H1 (cell line): Measurements from ENCODE around the gene AAR2.

Experiments used
- EP300 ChIP-seq, 2 experiments: IDR thresholded peaks; 1 replicate in 1 of 2; 2 replicates in 1 of 2; pipeline ENCODE4 v1.6.1; 2011 to 2012; ENCODE audit warnings: low read depth in 2 of 2, low read length in 2 of 2, mild to moderate bottlenecking in 2 of 2, borderline replicate concordance in 1 of 2, inconsistent platforms in 1 of 2, moderate library complexity in 1 of 2
- POLR2A ChIP-seq, 2 experiments: IDR thresholded peaks; 1 replicate in 1 of 2; 2 replicates in 1 of 2; pipeline ENCODE4 v1.6.1; 2011; ENCODE audit warnings: low read depth in 2 of 2, low read length in 2 of 2, mild to moderate bottlenecking in 2 of 2; ENCODE audit errors: control extremely low read depth in 1 of 2
- RAD21 ChIP-seq, 2 experiments: IDR thresholded peaks in 1 of 2; conservative IDR thresholded peaks in 1 of 2; 2 replicates each; pipeline ENCODE4 v1.6.1; 2011; ENCODE audit warnings: low read depth in 2 of 2, low read length in 2 of 2, improper control_type of control experiment in 1 of 2, inconsistent platforms in 1 of 2, mild to moderate bottlenecking in 1 of 2, moderate library complexity in 1 of 2
- SP1 ChIP-seq: IDR thresholded peaks from 2 replicates; pipeline ENCODE4 v1.6.1; 2011; ENCODE audit warnings: low read depth, low read length
- SP2 ChIP-seq: IDR thresholded peaks from 2 replicates; pipeline ENCODE4 v1.6.1; 2012; ENCODE audit warnings: mild to moderate bottlenecking, low read length, inconsistent platforms
- TF ChIP-seq, protein P1 (sequence below), 3 experiments: IDR thresholded peaks; 1 replicate in 2 of 3; 2 replicates in 1 of 3; pipeline versions ENCODE4 v1.5.1 to v1.6.1; 2011; ENCODE audit warnings: low read length in 3 of 3, mild to moderate bottlenecking in 3 of 3, inconsistent platforms in 2 of 3, low read depth in 1 of 3, moderate library complexity in 1 of 3; ENCODE audit not compliant: insufficient read depth in 1 of 3; ENCODE audit errors: control extremely low read depth in 1 of 3

DNA sequence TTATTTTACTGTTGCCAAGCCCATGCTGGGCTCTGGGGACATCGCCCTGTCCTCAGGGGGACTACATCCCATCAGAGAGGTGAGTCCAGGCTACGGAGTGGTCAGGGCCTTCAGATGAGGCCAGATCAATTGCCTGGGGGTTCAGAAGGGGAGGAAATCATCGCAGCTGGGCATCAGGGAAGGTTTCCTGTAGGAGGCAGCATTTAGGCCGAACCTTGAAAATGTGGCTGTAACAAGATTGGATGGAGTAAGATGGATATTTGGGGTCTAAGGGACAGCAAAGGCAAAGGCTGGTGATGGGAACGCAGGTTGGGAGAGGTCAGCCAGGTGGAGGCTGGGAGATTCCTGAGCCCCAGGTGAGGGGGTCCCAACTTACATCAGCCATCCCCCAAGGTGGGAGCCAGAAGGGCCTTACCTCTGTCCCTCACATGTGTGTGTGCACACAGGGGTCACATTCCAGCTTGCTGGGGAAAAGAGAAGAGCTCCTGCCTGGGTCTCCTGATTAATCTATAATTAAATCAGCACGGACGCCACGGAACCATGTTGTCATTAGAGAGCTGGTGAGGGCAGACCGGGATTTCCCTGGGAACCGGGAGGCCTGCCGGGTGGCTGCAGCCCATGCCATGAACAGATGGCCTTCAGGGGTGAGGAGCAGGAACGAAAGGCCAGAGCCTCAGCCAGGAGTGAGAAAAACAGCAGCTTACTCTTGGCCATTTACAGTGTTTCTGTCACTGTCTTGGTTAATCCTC lies 39.3 kb downstream of the AAR2 start:
- no peak for TF ChIP-seq SP2
- TF ChIP-seq, protein P1, sequence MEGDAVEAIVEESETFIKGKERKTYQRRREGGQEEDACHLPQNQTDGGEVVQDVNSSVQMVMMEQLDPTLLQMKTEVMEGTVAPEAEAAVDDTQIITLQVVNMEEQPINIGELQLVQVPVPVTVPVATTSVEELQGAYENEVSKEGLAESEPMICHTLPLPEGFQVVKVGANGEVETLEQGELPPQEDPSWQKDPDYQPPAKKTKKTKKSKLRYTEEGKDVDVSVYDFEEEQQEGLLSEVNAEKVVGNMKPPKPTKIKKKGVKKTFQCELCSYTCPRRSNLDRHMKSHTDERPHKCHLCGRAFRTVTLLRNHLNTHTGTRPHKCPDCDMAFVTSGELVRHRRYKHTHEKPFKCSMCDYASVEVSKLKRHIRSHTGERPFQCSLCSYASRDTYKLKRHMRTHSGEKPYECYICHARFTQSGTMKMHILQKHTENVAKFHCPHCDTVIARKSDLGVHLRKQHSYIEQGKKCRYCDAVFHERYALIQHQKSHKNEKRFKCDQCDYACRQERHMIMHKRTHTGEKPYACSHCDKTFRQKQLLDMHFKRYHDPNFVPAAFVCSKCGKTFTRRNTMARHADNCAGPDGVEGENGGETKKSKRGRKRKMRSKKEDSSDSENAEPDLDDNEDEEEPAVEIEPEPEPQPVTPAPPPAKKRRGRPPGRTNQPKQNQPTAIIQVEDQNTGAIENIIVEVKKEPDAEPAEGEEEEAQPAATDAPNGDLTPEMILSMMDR (IDR thresholded peaks at IDR 0.05; ENCODE audit: control extremely low read depth in 1 of 3, insufficient read depth in 1 of 3, low read depth in 1 of 3, low read length in 3 of 3), result peak in 2 of 3 experiments; percentile 11 to 26; a peak in 1 of 4 replicates
- TF ChIP-seq EP300 (IDR thresholded peaks at IDR 0.05; ENCODE audit: borderline replicate concordance in 1 of 2, low read depth in 2 of 2, low read length in 2 of 2), result no peak
- TF ChIP-seq POLR2A (IDR thresholded peaks at IDR 0.05; ENCODE audit: control extremely low read depth in 1 of 2, low read depth in 2 of 2, low read length in 2 of 2), result no peak
- TF ChIP-seq RAD21 (IDR thresholded peaks at IDR 0.05 in 1 of 2, conservative IDR thresholded peaks at IDR 0.05 in 1 of 2; ENCODE audit: low read depth in 2 of 2, low read length in 2 of 2), result no peak; a peak in 1 of 4 replicates
- no peak for TF ChIP-seq SP1
